Measurements from ENCODE around the gene CEP20.

GRCh38 chr16:15817446-15817845, 71.0 kb downstream of the CEP20 start:
- TF ChIP-seq CTCF (IDR thresholded peaks at IDR 0.05) (no peak), EP300 (IDR thresholded peaks at IDR 0.05) (no peak)
